SK-N-SH (cell line): ENCODE results near the gene PRMT2. TPM values are rescaled to one million over a fixed set of nuclear protein-coding genes. Genes with fewer than 3 reads are reported as not detected.

Experiments used
- CTCF ChIA-PET: fragments of 300-600, 350-600 bp; formaldehyde crosslinking; extraction: SDS; loops from one replicate; lab custom pipeline; 2021; lab: Yijun Ruan, JAX
- POLR2A ChIA-PET: fragments of 350-600 bp; sonication (Branson Sonifier 250); formaldehyde crosslinking; extraction: SDS; loops from one replicate; lab custom pipeline; 2020; ENCODE audit warnings: antibody characterized with exemption, inconsistent platforms; lab: Yijun Ruan, JAX
- DNase-seq: peaks from one replicate; pipeline ENCODE4 v3.0.0; 2012
- H2AFZ ChIP-seq: fragments of 200-600 bp; sonication (generic); 2 replicates; pipeline ENCODE4 v1.8.1; 2016; ENCODE audit warnings: antibody characterized with exemption, mild to moderate bottlenecking, low read depth
- H3F3A ChIP-seq: fragments of 200-600 bp; sonication (generic); replicated peaks from 2 replicates; pipeline ENCODE3; 2016; ENCODE audit warnings: antibody characterized with exemption, mild to moderate bottlenecking; ENCODE audit not compliant: insufficient read depth
- H3K27ac ChIP-seq, 2 experiments: fragments of 200-500 bp in 1 of 2; fragments of 200-600 bp in 1 of 2; sonication (Bioruptor generic) in 1 of 2; sonication (generic), shearing (Covaris generic) in 1 of 2; 2 replicates each; pipeline versions ENCODE4 v1.5.1 to v1.6.1; 2014 to 2016; ENCODE audit warnings: low read depth in 2 of 2, inconsistent platforms in 1 of 2, low read length in 1 of 2, mild to moderate bottlenecking in 1 of 2, mixed read lengths in 1 of 2
- H3K27me3 ChIP-seq: fragments of 200-600 bp; sonication (generic), shearing (Covaris generic); 2 replicates; pipeline ENCODE4 v1.6.1; 2016; ENCODE audit warnings: mixed run types; ENCODE audit not compliant: insufficient read depth
- H3K36me3 ChIP-seq, 2 experiments: fragments of 200-500 bp in 1 of 2; fragments of 200-600 bp in 1 of 2; sonication (Bioruptor generic) in 1 of 2; sonication (generic) in 1 of 2; replicated peaks in 1 of 2; 2 replicates each; pipeline versions ENCODE3 to v1.5.1; 2014 to 2016; ENCODE audit warnings: low read length in 1 of 2, mild to moderate bottlenecking in 1 of 2; ENCODE audit not compliant: insufficient read depth in 2 of 2, control insufficient read depth in 1 of 2
- H3K4me1 ChIP-seq, 2 experiments: fragments of 200-500 bp in 1 of 2; fragments of 200-600 bp in 1 of 2; sonication (Bioruptor generic) in 1 of 2; sonication (generic), shearing (Covaris generic) in 1 of 2; 2 replicates each; pipeline versions ENCODE4 v1.5.1 to v1.6.1; 2014 to 2016; ENCODE audit warnings: low read depth in 1 of 2, low read length in 1 of 2, mixed run types in 1 of 2; ENCODE audit not compliant: insufficient read depth in 2 of 2, control insufficient read depth in 1 of 2
- H3K4me2 ChIP-seq: fragments of 200-600 bp; sonication (generic), shearing (Covaris generic); 2 replicates; pipeline ENCODE4 v1.6.1; 2017; ENCODE audit warnings: mixed run types
- H3K4me3 ChIP-seq, 2 experiments: fragments of 200-500 bp in 1 of 2; fragments of 200-600 bp in 1 of 2; sonication (Bioruptor generic) in 1 of 2; sonication (generic), shearing (Covaris generic) in 1 of 2; 2 replicates each; pipeline versions ENCODE4 v1.5.1 to v1.8.1; 2014 to 2016; ENCODE audit warnings: low read depth in 2 of 2, inconsistent platforms in 1 of 2, low read length in 1 of 2, mild to moderate bottlenecking in 1 of 2, mixed read lengths in 1 of 2, moderate library complexity in 1 of 2
- H3K79me2 ChIP-seq: fragments of 200-600 bp; sonication (generic); 2 replicates; pipeline ENCODE4 v1.8.1; 2017; ENCODE audit warnings: mild to moderate bottlenecking; ENCODE audit not compliant: insufficient read depth
- H3K9ac ChIP-seq: fragments of 200-600 bp; sonication (generic); 2 replicates; pipeline ENCODE4 v1.6.1; 2017; ENCODE audit warnings: mixed run types
- H3K9me2 ChIP-seq: fragments of 200-600 bp; sonication (generic); 2 replicates; pipeline ENCODE4 v1.6.1; 2017; ENCODE audit warnings: mixed run types
- H3K9me3 ChIP-seq: fragments of 200-600 bp; sonication (generic); 2 replicates; pipeline ENCODE4 v1.6.1; 2017; ENCODE audit warnings: mixed run types, mild to moderate bottlenecking, moderate library complexity
- H4K20me1 ChIP-seq: fragments of 200-600 bp; sonication (generic); 2 replicates; pipeline ENCODE4 v1.6.1; 2017; ENCODE audit warnings: mild to moderate bottlenecking, mixed run types; ENCODE audit not compliant: insufficient read depth
- CHD2 ChIP-seq: fragments of 150-350 bp; IDR thresholded peaks from 2 replicates; pipeline ENCODE4 v1.6.1; 2018; ENCODE audit warnings: low read length; ENCODE audit not compliant: partially characterized antibody
- EP300 ChIP-seq, 2 experiments: IDR thresholded peaks; 2 replicates each; pipeline versions ENCODE4 v1.4.0 to v1.6.1; 2012; ENCODE audit warnings: borderline replicate concordance in 1 of 2, low read depth in 1 of 2, low read length in 1 of 2
- EZH2phosphoT487 ChIP-seq: fragments of 200-600 bp; sonication (generic); IDR thresholded peaks from 2 replicates; pipeline ENCODE4 v1.6.1; 2017; ENCODE audit warnings: low read depth, mixed run types, mild to moderate bottlenecking, antibody characterized with exemption, moderate library complexity, borderline replicate concordance
- FOSL2 ChIP-seq: IDR thresholded peaks from 2 replicates; pipeline ENCODE4 v1.4.0; 2012; ENCODE audit warnings: low read depth, mild to moderate bottlenecking, moderate library complexity, borderline replicate concordance
- FOXJ3 ChIP-seq: sonication (generic); formaldehyde crosslinking; IDR thresholded peaks from 2 replicates; pipeline ENCODE4 v1.5.1; 2020; ENCODE audit warnings: mild to moderate bottlenecking, missing genetic modification reagents
- FOXM1 ChIP-seq: IDR thresholded peaks from 2 replicates; pipeline ENCODE4 v1.4.0; 2012; ENCODE audit warnings: low read depth, mild to moderate bottlenecking
- GABPA ChIP-seq: IDR thresholded peaks from 2 replicates; pipeline ENCODE4 v1.4.0; 2012; ENCODE audit warnings: low read depth, mild to moderate bottlenecking
- GATA2 ChIP-seq: sonication (generic); formaldehyde crosslinking; IDR thresholded peaks from 2 replicates; pipeline ENCODE4 v1.5.0; 2020; ENCODE audit warnings: mild to moderate bottlenecking, missing genetic modification reagents
- IRF3 ChIP-seq: fragments of 150-350 bp; IDR thresholded peaks from 2 replicates; pipeline ENCODE4 v1.6.1; 2016; ENCODE audit warnings: mild to moderate bottlenecking, low read depth, low read length
- MXI1 ChIP-seq: IDR thresholded peaks from 2 replicates; pipeline ENCODE4 v1.6.1; 2012; ENCODE audit warnings: mild to moderate bottlenecking, low read depth, low read length, improper control_type of control experiment
- NRF1 ChIP-seq: IDR thresholded peaks from 2 replicates; pipeline ENCODE4 v1.6.1; 2012; ENCODE audit warnings: low read depth, mild to moderate bottlenecking, low read length
- POLR2AphosphoS5 ChIP-seq: IDR thresholded peaks from 2 replicates; pipeline ENCODE4 v1.6.1; 2012; ENCODE audit warnings: low read depth, low read length
- RAD21 ChIP-seq: IDR thresholded peaks from 2 replicates; pipeline ENCODE4 v1.6.1; 2012; ENCODE audit warnings: mild to moderate bottlenecking, low read length
- RCOR1 ChIP-seq: fragments of 150-350 bp; IDR thresholded peaks from 2 replicates; pipeline ENCODE4 v1.6.1; 2017; ENCODE audit warnings: antibody characterized with exemption, low read length
- RFX5 ChIP-seq: IDR thresholded peaks from 2 replicates; pipeline ENCODE4 v1.6.1; 2012; ENCODE audit warnings: mild to moderate bottlenecking, improper control_type of control experiment, low read length
- RXRA ChIP-seq: IDR thresholded peaks from 2 replicates; pipeline ENCODE4 v1.4.0; 2012; ENCODE audit warnings: low read depth, mild to moderate bottlenecking, borderline replicate concordance
- SMC3 ChIP-seq: IDR thresholded peaks from 2 replicates; pipeline ENCODE4 v1.6.1; 2012; ENCODE audit warnings: low read depth, low read length, improper control_type of control experiment
- YY1 ChIP-seq: IDR thresholded peaks from 2 replicates; pipeline ENCODE4 v1.4.0; 2012; ENCODE audit warnings: low read depth, mild to moderate bottlenecking
- WGBS: methylation state at CpG from one replicate; pipeline ENCODE4 v1.1.6; 2017; ENCODE audit warnings: low lambda C conversion rate; 5-methylcytosine and 5-hydroxymethylcytosine counted together
- polyA plus RNA-seq, 3 experiments: library from polyadenylated mRNA; depleted of rRNA; stranded (reverse); fragments of >200 nt; gene quantifications; 2 replicates each; pipeline ENCODE4 v1.2.3, GENCODE V29; 2012
- TF ChIP-seq, protein P1 (sequence below): fragments of 200-600 bp; sonication (generic); IDR thresholded peaks from 2 replicates; pipeline ENCODE4 v1.6.1; 2017; ENCODE audit warnings: antibody characterized with exemption, mild to moderate bottlenecking, moderate library complexity
- TF ChIP-seq, protein P2 (sequence below): fragments of 150-350 bp; IDR thresholded peaks from 2 replicates; pipeline ENCODE4 v1.6.1; 2017; ENCODE audit warnings: antibody characterized with exemption, low read length, low read depth, borderline replicate concordance

PRMT2 gene
- polyA plus RNA-seq, 1 of the 3 experiments (the other 2 are of a cell fraction), result 278 TPM

GRCh38 chr21:46662765-46663500 is 27.5 kb downstream of the PRMT2 start:
- H2AFZ ChIP-seq, result no peak overlapping the region
- H3K4me1 ChIP-seq, result no peaks in the 10 kb centered on the region; a peak in 1 of 4 replicates
- H3K36me3 ChIP-seq, result peaks cover 30 to 31% of the 10 kb centered on the region in 2 experiments
- H3K79me2 ChIP-seq, result no peaks in the 10 kb centered on the region
- peaks cover 10% of the 10 kb centered on the region for H3F3A ChIP-seq
- no peaks in the 10 kb centered on the region for H4K20me1 ChIP-seq
- no peak overlapping the region for H3K4me2 ChIP-seq
- no peaks in the 10 kb centered on the region for H3K9me3 ChIP-seq
- WGBS, result 96% methylated on average over 11 of the region's 21 CpGs
- ChIA-PET POLR2A (no interaction called here), CTCF (no interaction called here)
- H3K27ac ChIP-seq, result no peak overlapping the region
- H3K4me3 ChIP-seq, result no peak overlapping the region
- no peak overlapping the region for H3K9ac ChIP-seq
- H3K27me3 ChIP-seq, result no peaks in the 10 kb centered on the region
- no peaks in the 10 kb centered on the region for H3K9me2 ChIP-seq
- TF ChIP-seq EP300 (IDR thresholded peaks at IDR 0.05; ENCODE audit: borderline replicate concordance in 1 of 2, low read depth in 1 of 2, low read length in 1 of 2), result no peak
- no peak for TF ChIP-seq NRF1
- TF ChIP-seq IRF3, result no peak
- no peak for TF ChIP-seq RAD21
- TF ChIP-seq FOXJ3 (CRISPR knock-in tag), result no peak
- no peak for TF ChIP-seq GATA2 (CRISPR knock-in tag)
- TF ChIP-seq SMC3, result no peak
- TF ChIP-seq, protein P1, sequence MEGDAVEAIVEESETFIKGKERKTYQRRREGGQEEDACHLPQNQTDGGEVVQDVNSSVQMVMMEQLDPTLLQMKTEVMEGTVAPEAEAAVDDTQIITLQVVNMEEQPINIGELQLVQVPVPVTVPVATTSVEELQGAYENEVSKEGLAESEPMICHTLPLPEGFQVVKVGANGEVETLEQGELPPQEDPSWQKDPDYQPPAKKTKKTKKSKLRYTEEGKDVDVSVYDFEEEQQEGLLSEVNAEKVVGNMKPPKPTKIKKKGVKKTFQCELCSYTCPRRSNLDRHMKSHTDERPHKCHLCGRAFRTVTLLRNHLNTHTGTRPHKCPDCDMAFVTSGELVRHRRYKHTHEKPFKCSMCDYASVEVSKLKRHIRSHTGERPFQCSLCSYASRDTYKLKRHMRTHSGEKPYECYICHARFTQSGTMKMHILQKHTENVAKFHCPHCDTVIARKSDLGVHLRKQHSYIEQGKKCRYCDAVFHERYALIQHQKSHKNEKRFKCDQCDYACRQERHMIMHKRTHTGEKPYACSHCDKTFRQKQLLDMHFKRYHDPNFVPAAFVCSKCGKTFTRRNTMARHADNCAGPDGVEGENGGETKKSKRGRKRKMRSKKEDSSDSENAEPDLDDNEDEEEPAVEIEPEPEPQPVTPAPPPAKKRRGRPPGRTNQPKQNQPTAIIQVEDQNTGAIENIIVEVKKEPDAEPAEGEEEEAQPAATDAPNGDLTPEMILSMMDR, result no peak
- TF ChIP-seq FOXM1, result no peak
- TF ChIP-seq RCOR1, result no peak
- TF ChIP-seq CHD2, result no peak
- no peak for TF ChIP-seq EZH2phosphoT487
- TF ChIP-seq RXRA, result no peak
- TF ChIP-seq, protein P2, sequence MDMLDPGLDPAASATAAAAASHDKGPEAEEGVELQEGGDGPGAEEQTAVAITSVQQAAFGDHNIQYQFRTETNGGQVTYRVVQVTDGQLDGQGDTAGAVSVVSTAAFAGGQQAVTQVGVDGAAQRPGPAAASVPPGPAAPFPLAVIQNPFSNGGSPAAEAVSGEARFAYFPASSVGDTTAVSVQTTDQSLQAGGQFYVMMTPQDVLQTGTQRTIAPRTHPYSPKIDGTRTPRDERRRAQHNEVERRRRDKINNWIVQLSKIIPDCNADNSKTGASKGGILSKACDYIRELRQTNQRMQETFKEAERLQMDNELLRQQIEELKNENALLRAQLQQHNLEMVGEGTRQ, result no peak
- no peak for TF ChIP-seq GABPA
- no peak for TF ChIP-seq FOSL2
- TF ChIP-seq YY1, result no peak
- no peak for TF ChIP-seq POLR2AphosphoS5
- TF ChIP-seq RFX5, result no peak
- TF ChIP-seq MXI1, result no peak
- no peak for DNase-seq
